HUES6 (cell line): Measurements from ENCODE around the gene DYNLL2.
"Not testable (repeated sequence)": the region's sequence is repeated elsewhere in the genome, so short reads cannot be mapped to it uniquely, and the experiment has no call there.

Experiments
- H3K27ac ChIP-seq: 2 replicates; pipeline ENCODE4 v1.7.0; 2013; ENCODE audit warnings: low read depth, mild to moderate bottlenecking, low read length, inconsistent platforms
- H3K27me3 ChIP-seq: 2 replicates; pipeline ENCODE4 v1.6.1; 2013; ENCODE audit warnings: low read length; ENCODE audit not compliant: control insufficient read depth, insufficient read depth
- H3K36me3 ChIP-seq: 2 replicates; pipeline ENCODE4 v1.6.1; 2013; ENCODE audit warnings: low read length; ENCODE audit not compliant: control insufficient read depth, insufficient read depth
- H3K4me1 ChIP-seq: 2 replicates; pipeline ENCODE4 v1.6.1; 2013; ENCODE audit warnings: low read length; ENCODE audit not compliant: control insufficient read depth, insufficient read depth
- H3K4me3 ChIP-seq: 2 replicates; pipeline ENCODE4 v1.5.1; 2013; ENCODE audit warnings: low read depth, low read length
- H3K9ac ChIP-seq: one replicate; pipeline ENCODE4 v1.6.1; 2013; ENCODE audit warnings: mild to moderate bottlenecking, low read length
- H3K9me3 ChIP-seq: 2 replicates; pipeline ENCODE4 v1.6.1; 2013; ENCODE audit warnings: low read depth, low read length; ENCODE audit not compliant: control insufficient read depth, insufficient read depth

DYNLL2 gene

GRCh38 chr17:58109197-58109596 is 26.0 kb downstream of the DYNLL2 start:
- no peaks in the 10 kb centered on the region for H3K27me3 ChIP-seq
- no peak overlapping the region for H3K9ac ChIP-seq

GRCh38 chr17:58110012-58110411 is 26.8 kb downstream of the DYNLL2 start:
- H3K9me3 ChIP-seq, result no peaks in the 10 kb centered on the region
- H3K27me3 ChIP-seq, result peaks cover 4% of the 10 kb centered on the region; the same call in 1 of the 2 replicates
- no peaks in the 10 kb centered on the region for H3K36me3 ChIP-seq
- no peak overlapping the region for H3K27ac ChIP-seq
- no peaks in the 10 kb centered on the region for H3K4me1 ChIP-seq
- no peak overlapping the region for H3K9ac ChIP-seq
- H3K4me3 ChIP-seq, result no peak overlapping the region

More at GRCh38 chr17:58109197-58109596, 26.0 kb downstream of the DYNLL2 start:
- Histone ChIP-seq H3K27ac (no peak overlapping the region), H3K36me3 (no peaks in the 10 kb centered on the region), H3K4me1 (no peaks in the 10 kb centered on the region), H3K9me3 (no peaks in the 10 kb centered on the region), H3K4me3 (no peak overlapping the region)

GRCh38 chr17:58111676-58112075 is 28.5 kb downstream of the DYNLL2 start:
- no peaks in the 10 kb centered on the region for H3K4me1 ChIP-seq
- H3K27ac ChIP-seq, result no peak overlapping the region
- no peak overlapping the region for H3K9ac ChIP-seq
- no peaks in the 10 kb centered on the region for H3K36me3 ChIP-seq
- no peak overlapping the region for H3K4me3 ChIP-seq
- H3K9me3 ChIP-seq, result no peaks in the 10 kb centered on the region
- H3K27me3 ChIP-seq, result peaks cover 15% of the 10 kb centered on the region

- peaks cover 19% of the 10 kb centered on the region for H3K27me3 ChIP-seq
- no peaks in the 10 kb centered on the region for H3K9me3 ChIP-seq
- H3K9ac ChIP-seq, result no peak overlapping the region
- no peaks in the 10 kb centered on the region for H3K36me3 ChIP-seq
- no peaks in the 10 kb centered on the region for H3K4me1 ChIP-seq
- H3K4me3 ChIP-seq, result no peak overlapping the region
- H3K27ac ChIP-seq, result no peak overlapping the region
Measured at GRCh38 chr17:58112970-58113631, 29.9 kb downstream of the DYNLL2 start.

GRCh38 chr17:58113947-58114346 is 30.7 kb downstream of the DYNLL2 start:
- H3K27me3 ChIP-seq, result peaks cover 19% of the 10 kb centered on the region
- no peaks in the 10 kb centered on the region for H3K9me3 ChIP-seq
- H3K27ac ChIP-seq, result no peak overlapping the region
- H3K36me3 ChIP-seq, result no peaks in the 10 kb centered on the region
- H3K4me3 ChIP-seq, result no peak overlapping the region
- H3K4me1 ChIP-seq, result no peaks in the 10 kb centered on the region
- no peak overlapping the region for H3K9ac ChIP-seq

GRCh38 chr17:58117382-58117781 is 34.2 kb downstream of the DYNLL2 start:
- Histone ChIP-seq H3K4me1 (no peaks in the 10 kb centered on the region), H3K36me3 (no peaks in the 10 kb centered on the region), H3K27ac (no peak overlapping the region), H3K27me3 (peaks cover 24% of the 10 kb centered on the region), H3K4me3 (no peak overlapping the region), H3K9me3 (no peaks in the 10 kb centered on the region), H3K9ac (no peak overlapping the region)

GRCh38 chr17:58119491-58119890 is 36.3 kb downstream of the DYNLL2 start:
- H3K9me3 ChIP-seq, result no peaks in the 10 kb centered on the region
- H3K4me3 ChIP-seq, result no peak overlapping the region
- no peak overlapping the region for H3K9ac ChIP-seq
- H3K4me1 ChIP-seq, result no peaks in the 10 kb centered on the region
- no peak overlapping the region for H3K27ac ChIP-seq
- peaks cover 24% of the 10 kb centered on the region for H3K27me3 ChIP-seq
- no peaks in the 10 kb centered on the region for H3K36me3 ChIP-seq

GRCh38 chr17:58120195-58120822 is 37.1 kb downstream of the DYNLL2 start:
- Histone ChIP-seq H3K4me1 (no peaks in the 10 kb centered on the region), H3K9me3 (no peaks in the 10 kb centered on the region), H3K36me3 (no peaks in the 10 kb centered on the region)

GRCh38 chr17:58121925-58122324 is 38.7 kb downstream of the DYNLL2 start:
- no peaks in the 10 kb centered on the region for H3K9me3 ChIP-seq
- no peak overlapping the region for H3K27ac ChIP-seq
- H3K36me3 ChIP-seq, result no peaks in the 10 kb centered on the region
- H3K9ac ChIP-seq, result no peak overlapping the region
- H3K4me1 ChIP-seq, result no peaks in the 10 kb centered on the region
- peaks cover 21% of the 10 kb centered on the region; the same call in 1 of the 2 replicates for H3K27me3 ChIP-seq
- no peak overlapping the region for H3K4me3 ChIP-seq

More at GRCh38 chr17:58120195-58120822, 37.1 kb downstream of the DYNLL2 start:
- Histone ChIP-seq H3K4me3 (no peak overlapping the region), H3K9ac (no peak overlapping the region), H3K27me3 (peaks cover 18% of the 10 kb centered on the region), H3K27ac (no peak overlapping the region)

GRCh38 chr17:58127846-58128245 is 44.6 kb downstream of the DYNLL2 start:
- no peaks in the 10 kb centered on the region for H3K36me3 ChIP-seq
- no peak overlapping the region for H3K4me3 ChIP-seq
- H3K4me1 ChIP-seq, result no peaks in the 10 kb centered on the region
- no peaks in the 10 kb centered on the region for H3K9me3 ChIP-seq
- no peak overlapping the region for H3K9ac ChIP-seq
- H3K27ac ChIP-seq, result no peak overlapping the region
- H3K27me3 ChIP-seq, result peaks cover 45% of the 10 kb centered on the region; the same call in 1 of the 2 replicates

GRCh38 chr17:58132697-58133096 is 49.5 kb downstream of the DYNLL2 start:
- not testable (repeated sequence) for H3K4me3 ChIP-seq, H3K4me1 ChIP-seq, H3K9me3 ChIP-seq, H3K36me3 ChIP-seq, H3K9ac ChIP-seq, H3K27ac ChIP-seq
- peaks cover 67% of the 10 kb centered on the region for H3K27me3 ChIP-seq
